IMR-90 (cell line): ENCODE results near the gene PRICKLE2.

ENCODE experiments used
- BHLHE40 ChIP-seq: fragments of 150-350 bp; IDR thresholded peaks from 2 replicates; pipeline ENCODE4 v1.6.1; 2016; ENCODE audit warnings: mild to moderate bottlenecking, low read depth, low read length
- CTCF ChIP-seq: conservative IDR thresholded peaks from 2 replicates; pipeline ENCODE4 v1.5.1; 2012; ENCODE audit warnings: mild to moderate bottlenecking, low read depth, low read length, improper control_type of control experiment
- MAFK ChIP-seq: IDR thresholded peaks from 2 replicates; pipeline ENCODE4 v1.6.1; 2012; ENCODE audit warnings: low read depth, low read length, improper control_type of control experiment
- MXI1 ChIP-seq: IDR thresholded peaks from 2 replicates; pipeline ENCODE4 v1.6.1; 2012; ENCODE audit warnings: low read depth, mild to moderate bottlenecking, low read length, moderate library complexity, borderline replicate concordance
- POLR2A ChIP-seq: IDR thresholded peaks from 2 replicates; pipeline ENCODE4 v1.6.1; 2012; ENCODE audit warnings: mild to moderate bottlenecking, low read depth, low read length
- RAD21 ChIP-seq: IDR thresholded peaks from 2 replicates; pipeline ENCODE4 v1.6.1; 2012; ENCODE audit warnings: low read length, improper control_type of control experiment
- RCOR1 ChIP-seq: IDR thresholded peaks from 2 replicates; pipeline ENCODE4 v1.6.1; 2012; ENCODE audit warnings: mild to moderate bottlenecking, low read length, improper control_type of control experiment; ENCODE audit not compliant: insufficient replicate concordance
- RFX5 ChIP-seq: IDR thresholded peaks from 2 replicates; pipeline ENCODE4 v1.8.0; 2012; ENCODE audit warnings: low read depth, mild to moderate bottlenecking, low read length, moderate library complexity
- TF ChIP-seq, protein P1 (sequence below): fragments of 150-350 bp; IDR thresholded peaks from 2 replicates; pipeline ENCODE4 v1.6.1; 2017; ENCODE audit warnings: mild to moderate bottlenecking, antibody characterized with exemption, low read length, low read depth

DNA sequence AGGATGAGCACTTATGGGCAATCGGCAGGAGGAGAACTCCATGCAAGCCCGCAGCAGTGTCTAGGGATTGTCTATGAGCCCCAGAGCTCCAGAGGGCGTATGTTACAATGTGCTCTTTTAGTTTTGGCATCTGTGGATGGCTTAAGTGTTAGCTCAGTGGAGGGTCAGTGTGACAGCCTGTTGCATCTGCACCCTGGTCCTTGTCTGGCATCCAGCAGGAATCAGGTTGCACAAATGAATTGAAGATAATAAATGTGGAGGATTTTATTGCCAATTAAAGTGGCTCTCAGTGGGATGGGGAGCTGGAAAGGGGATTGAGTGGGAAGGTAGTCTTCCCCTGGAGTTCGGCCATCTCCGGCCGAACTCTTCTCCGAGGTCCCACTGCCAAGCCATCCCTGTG is 11.8 kb upstream of the PRICKLE2 start:
- TF ChIP-seq CTCF (no peak), POLR2A (no peak), MAFK (no peak), MXI1 (no peak), RCOR1 (no peak), RAD21 (no peak), RFX5 (no peak), BHLHE40 (no peak)
- TF ChIP-seq, protein P1, sequence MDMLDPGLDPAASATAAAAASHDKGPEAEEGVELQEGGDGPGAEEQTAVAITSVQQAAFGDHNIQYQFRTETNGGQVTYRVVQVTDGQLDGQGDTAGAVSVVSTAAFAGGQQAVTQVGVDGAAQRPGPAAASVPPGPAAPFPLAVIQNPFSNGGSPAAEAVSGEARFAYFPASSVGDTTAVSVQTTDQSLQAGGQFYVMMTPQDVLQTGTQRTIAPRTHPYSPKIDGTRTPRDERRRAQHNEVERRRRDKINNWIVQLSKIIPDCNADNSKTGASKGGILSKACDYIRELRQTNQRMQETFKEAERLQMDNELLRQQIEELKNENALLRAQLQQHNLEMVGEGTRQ: no peak
